IMR-90 (cell line): ENCODE data around the gene ACOXL. TPM values are rescaled to one million over a fixed set of nuclear protein-coding genes. Genes with fewer than 3 reads are reported as not detected.

ENCODE experiments used
- ATAC-seq: fragments of 200-7000 bp; cut with Tn5 transposase; 2 replicates; pipeline ENCODE4 v1.9.1; 2020; ENCODE audit warnings: low read depth, mild to moderate bottlenecking, moderate library complexity
- BruUV-seq: library from RNA; stranded (reverse); fragments of 400-500 nt; replicated peaks from 2 replicates; lab custom pipeline; 2021; lab: Mats Ljungman, UMichigan
- CTCF ChIA-PET: fragments of 300-600 bp; formaldehyde crosslinking; extraction: SDS; loops from one replicate; lab custom pipeline; 2021; ENCODE audit warnings: antibody characterized with exemption; lab: Yijun Ruan, JAX
- POLR2A ChIA-PET: fragments of 300-600 bp; sonication (Branson Sonifier 250); formaldehyde crosslinking; loops from one replicate; lab custom pipeline; 2022; ENCODE audit warnings: antibody characterized with exemption; ENCODE audit not compliant: unreplicated experiment; lab: Charles Lee
- DNase-seq: peaks from one replicate; pipeline ENCODE4 v3.0.0; 2013
- H2AFZ ChIP-seq: replicated peaks from 2 replicates; pipeline ENCODE3; 2013; ENCODE audit warnings: low read length, mild to moderate bottlenecking; ENCODE audit not compliant: poor library complexity
- H2AK5ac ChIP-seq: 2 replicates; pipeline ENCODE4 v1.6.1; 2013; ENCODE audit warnings: low read depth, low read length, inconsistent platforms
- H2AK9ac ChIP-seq: replicated peaks from 2 replicates; pipeline ENCODE3; 2013; ENCODE audit warnings: mild to moderate bottlenecking, low read depth, low read length, moderate library complexity; ENCODE audit not compliant: poor library complexity
- H2BK120ac ChIP-seq: 2 replicates; pipeline ENCODE4 v1.6.1; 2013; ENCODE audit warnings: low read depth, low read length, inconsistent platforms
- H2BK15ac ChIP-seq: 3 replicates; pipeline ENCODE4 v1.6.1; 2013; ENCODE audit warnings: low read depth, low read length, inconsistent platforms
- H2BK20ac ChIP-seq: 2 replicates; pipeline ENCODE4 v1.6.1; 2013; ENCODE audit warnings: low read depth, mild to moderate bottlenecking, inconsistent platforms, low read length, moderate library complexity
- H2BK5ac ChIP-seq: 2 replicates; pipeline ENCODE4 v1.6.1; 2013; ENCODE audit warnings: mild to moderate bottlenecking, low read depth, low read length, inconsistent platforms; ENCODE audit not compliant: poor library complexity, severe bottlenecking
- H3K14ac ChIP-seq: replicated peaks from 2 replicates; pipeline ENCODE4 v1.6.1; 2013; ENCODE audit warnings: low read depth, low read length, inconsistent platforms
- H3K18ac ChIP-seq: 2 replicates; pipeline ENCODE4 v1.6.1; 2013; ENCODE audit warnings: low read depth, low read length, control low read depth
- H3K23ac ChIP-seq: 2 replicates; pipeline ENCODE4 v1.6.1; 2013; ENCODE audit warnings: low read depth, low read length, inconsistent platforms
- H3K27ac ChIP-seq: 2 replicates; pipeline ENCODE4 v1.5.1; 2013; ENCODE audit warnings: mild to moderate bottlenecking, control low read depth, low read length; ENCODE audit not compliant: insufficient read depth
- H3K27me3 ChIP-seq: 2 replicates; pipeline ENCODE4 v1.6.1; 2013; ENCODE audit warnings: low read length; ENCODE audit not compliant: control insufficient read depth, insufficient read depth
- H3K36me3 ChIP-seq: 2 replicates; pipeline ENCODE4 v1.6.1; 2013; ENCODE audit warnings: low read length, mixed read lengths; ENCODE audit not compliant: control insufficient read depth, insufficient read depth
- H3K4ac ChIP-seq: 2 replicates; pipeline ENCODE4 v1.6.1; 2013; ENCODE audit warnings: low read depth, low read length, inconsistent platforms
- H3K4me1 ChIP-seq: 2 replicates; pipeline ENCODE4 v1.6.1; 2013; ENCODE audit warnings: low read length, mixed read lengths; ENCODE audit not compliant: control insufficient read depth, insufficient read depth
- H3K4me2 ChIP-seq: 2 replicates; pipeline ENCODE4 v1.6.1; 2013; ENCODE audit warnings: low read depth, mild to moderate bottlenecking, control low read depth, low read length, moderate library complexity
- H3K4me3 ChIP-seq: 2 replicates; pipeline ENCODE4 v1.5.1; 2013; ENCODE audit warnings: low read depth, mild to moderate bottlenecking, control low read depth, low read length, moderate library complexity; ENCODE audit not compliant: insufficient read depth
- H3K56ac ChIP-seq: 2 replicates; pipeline ENCODE4 v1.6.1; 2013; ENCODE audit warnings: low read length, inconsistent platforms; ENCODE audit not compliant: insufficient read depth; ENCODE audit errors: extremely low read depth
- H3K79me1 ChIP-seq, 2 experiments: 2 replicates each; pipeline ENCODE4 v1.6.1; 2013; ENCODE audit warnings: low read length in 2 of 2, inconsistent platforms in 1 of 2, low read depth in 1 of 2
- H3K9ac ChIP-seq: 2 replicates; pipeline ENCODE4 v1.6.1; 2013; ENCODE audit warnings: low read depth, low read length, control low read depth
- H3K9me1 ChIP-seq: 2 replicates; pipeline ENCODE4 v1.6.1; 2013; ENCODE audit warnings: low read length, inconsistent platforms; ENCODE audit not compliant: insufficient read depth
- H3K9me3 ChIP-seq: 2 replicates; pipeline ENCODE4 v1.6.1; 2013; ENCODE audit warnings: low read length; ENCODE audit not compliant: control insufficient read depth, insufficient read depth
- H4K20me1 ChIP-seq: 2 replicates; pipeline ENCODE4 v1.6.1; 2013; ENCODE audit warnings: low read length, inconsistent platforms; ENCODE audit not compliant: insufficient read depth
- H4K5ac ChIP-seq: 2 replicates; pipeline ENCODE4 v1.6.1; 2013; ENCODE audit warnings: mild to moderate bottlenecking, low read depth, low read length, control low read depth
- H4K8ac ChIP-seq, 2 experiments: 2 replicates each; pipeline ENCODE4 v1.6.1; 2013; ENCODE audit warnings: low read depth in 2 of 2, low read length in 2 of 2, control low read depth in 1 of 2, inconsistent platforms in 1 of 2
- H4K91ac ChIP-seq: 2 replicates; pipeline ENCODE4 v1.6.1; 2013; ENCODE audit warnings: low read depth, low read length, inconsistent platforms; ENCODE audit not compliant: insufficient read depth
- BHLHE40 ChIP-seq: fragments of 150-350 bp; IDR thresholded peaks from 2 replicates; pipeline ENCODE4 v1.6.1; 2016; ENCODE audit warnings: mild to moderate bottlenecking, low read depth, low read length
- CEBPB ChIP-seq: IDR thresholded peaks from 2 replicates; pipeline ENCODE4 v1.6.1; 2012; ENCODE audit warnings: low read depth, low read length, improper control_type of control experiment
- CHD1 ChIP-seq: IDR thresholded peaks from 2 replicates; pipeline ENCODE4 v1.6.1; 2012; ENCODE audit warnings: low read depth, low read length, improper control_type of control experiment
- MAFK ChIP-seq: IDR thresholded peaks from 2 replicates; pipeline ENCODE4 v1.6.1; 2012; ENCODE audit warnings: low read depth, low read length, improper control_type of control experiment
- MAZ ChIP-seq: IDR thresholded peaks from 2 replicates; pipeline ENCODE4 v1.6.1; 2012; ENCODE audit warnings: low read depth, mild to moderate bottlenecking, low read length, improper control_type of control experiment, moderate library complexity, borderline replicate concordance
- MXI1 ChIP-seq: IDR thresholded peaks from 2 replicates; pipeline ENCODE4 v1.6.1; 2012; ENCODE audit warnings: low read depth, mild to moderate bottlenecking, low read length, moderate library complexity, borderline replicate concordance
- NFE2L2 ChIP-seq: fragments of 150-350 bp; IDR thresholded peaks from 2 replicates; pipeline ENCODE4 v1.6.1; 2016; ENCODE audit warnings: low read depth, mild to moderate bottlenecking, low read length
- POLR2A ChIP-seq: IDR thresholded peaks from 2 replicates; pipeline ENCODE4 v1.6.1; 2012; ENCODE audit warnings: mild to moderate bottlenecking, low read depth, low read length
- RAD21 ChIP-seq: IDR thresholded peaks from 2 replicates; pipeline ENCODE4 v1.6.1; 2012; ENCODE audit warnings: low read length, improper control_type of control experiment
- RCOR1 ChIP-seq: IDR thresholded peaks from 2 replicates; pipeline ENCODE4 v1.6.1; 2012; ENCODE audit warnings: mild to moderate bottlenecking, low read length, improper control_type of control experiment; ENCODE audit not compliant: insufficient replicate concordance
- RFX5 ChIP-seq: IDR thresholded peaks from 2 replicates; pipeline ENCODE4 v1.8.0; 2012; ENCODE audit warnings: low read depth, mild to moderate bottlenecking, low read length, moderate library complexity
- SMC3 ChIP-seq: fragments of 150-350 bp; IDR thresholded peaks from 2 replicates; pipeline ENCODE4 v1.6.1; 2016; ENCODE audit warnings: low read depth, mild to moderate bottlenecking, antibody characterized with exemption, low read length, moderate library complexity
- WGBS, 2 experiments: methylation state at CpG; one replicate each; pipeline versions ENCODE4 v1.1.5 to v1.1.7; 2013; ENCODE audit warnings: missing lambda C conversion rate in 2 of 2; ENCODE audit not compliant: insufficient read length in 1 of 2; ENCODE audit errors: extremely low coverage in 2 of 2; 5-methylcytosine and 5-hydroxymethylcytosine counted together
- dilution Hi-C: fragments of 300-500 bp; cut with HindIII; formaldehyde crosslinking; loops from one replicate; pipeline ENCODE4 v1.14.3; 2018; ENCODE audit warnings: low sequenced_read_pairs; ENCODE audit not compliant: unreplicated experiment
- in situ Hi-C: fragments of 300-500 bp; cut with MboI; formaldehyde crosslinking; loops from 3 replicates; pipeline ENCODE4 v1.14.3; 2019; ENCODE audit warnings: low sequenced_read_pairs, inconsistent platforms, mixed read lengths
- intact Hi-C: fragments of 100-400 bp; cut with micrococcal nuclease; formaldehyde crosslinking; loops from 2 replicates; pipeline ENCODE4 v1.10.0; 2022
- polyA plus RNA-seq, 3 experiments: library from polyadenylated mRNA; depleted of rRNA; stranded (reverse); fragments of >200 nt; gene quantifications; 2 replicates each; pipeline ENCODE4 v1.2.3, GENCODE V29; 2012; ENCODE audit warnings: low replicate concordance in 1 of 3
- total RNA-seq: library from RNA; depleted of rRNA; stranded (reverse); fragments of >200 nt; gene quantifications from 2 replicates; pipeline ENCODE4 v1.2.3, GENCODE V29; 2012
- TF ChIP-seq, protein P1 (sequence below): fragments of 150-350 bp; IDR thresholded peaks from 2 replicates; pipeline ENCODE4 v1.6.1; 2017; ENCODE audit warnings: mild to moderate bottlenecking, antibody characterized with exemption, low read length, low read depth
- TF ChIP-seq, protein P2 (sequence below): fragments of 150-350 bp; IDR thresholded peaks from 2 replicates; pipeline ENCODE4 v1.6.1; 2016; ENCODE audit warnings: low read depth, mild to moderate bottlenecking, low read length, moderate library complexity, borderline replicate concordance
- TF ChIP-seq, protein P3 (sequence below): conservative IDR thresholded peaks from 2 replicates; pipeline ENCODE4 v1.5.1; 2012; ENCODE audit warnings: mild to moderate bottlenecking, low read depth, low read length, improper control_type of control experiment

The ACOXL gene
- total and polyA plus RNA-seq, 2 of the 4 experiments (the other 2 are of a cell fraction) = not detected

DNA sequence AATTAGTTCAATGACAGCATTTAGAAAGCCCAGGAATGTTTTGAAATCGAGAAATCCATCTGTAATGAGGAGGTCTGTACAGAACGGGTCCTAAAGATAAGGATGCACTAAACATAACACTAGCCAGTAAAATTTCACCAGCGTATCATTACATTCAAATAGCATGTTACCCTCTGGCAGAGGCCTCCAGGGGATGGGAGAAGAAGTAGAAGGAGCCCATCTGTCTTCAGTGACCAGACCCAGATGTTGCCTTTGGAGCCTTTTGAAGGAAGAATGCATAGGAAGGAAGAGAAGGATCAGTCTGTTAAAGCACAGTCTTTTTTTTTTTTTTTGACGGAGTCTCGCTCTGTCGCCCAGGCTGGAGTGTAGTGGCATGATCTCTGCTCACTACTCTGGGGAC is 302.2 kb downstream of the ACOXL start:
- H4K5ac ChIP-seq = no peak overlapping the region
- H3K9me3 ChIP-seq = no peaks in the 10 kb centered on the region
- no peak overlapping the region for H4K8ac ChIP-seq
- no peak overlapping the region for H2BK20ac ChIP-seq
- no peak overlapping the region for H3K56ac ChIP-seq
- no peak overlapping the region for H3K18ac ChIP-seq
- no peak overlapping the region for H3K4me2 ChIP-seq
- no peak overlapping the region for H2AK9ac ChIP-seq
- no peak overlapping the region for H2AK5ac ChIP-seq
- DNase-seq (no peak), ATAC-seq (no peak)
- H2BK15ac ChIP-seq = no peak overlapping the region
- no peak overlapping the region for H2AFZ ChIP-seq
- ChIA-PET CTCF (no interaction called here), POLR2A (no interaction called here)
- no peak overlapping the region for H3K14ac ChIP-seq
- no peaks in the 10 kb centered on the region for H3K79me1 ChIP-seq
- in situ Hi-C loops (no loop called here), dilution Hi-C loops (no loop called here), intact Hi-C loops (no loop called here)
- H3K27ac ChIP-seq = no peak overlapping the region
- H2BK5ac ChIP-seq = no peak overlapping the region
- TF ChIP-seq SMC3 (no peak), RAD21 (no peak), BHLHE40 (no peak), RCOR1 (no peak), MAFK (no peak), CEBPB (no peak), MAZ (no peak), MXI1 (no peak), CHD1 (no peak), RFX5 (no peak), POLR2A (no peak), NFE2L2 (no peak)
- TF ChIP-seq, protein P1, sequence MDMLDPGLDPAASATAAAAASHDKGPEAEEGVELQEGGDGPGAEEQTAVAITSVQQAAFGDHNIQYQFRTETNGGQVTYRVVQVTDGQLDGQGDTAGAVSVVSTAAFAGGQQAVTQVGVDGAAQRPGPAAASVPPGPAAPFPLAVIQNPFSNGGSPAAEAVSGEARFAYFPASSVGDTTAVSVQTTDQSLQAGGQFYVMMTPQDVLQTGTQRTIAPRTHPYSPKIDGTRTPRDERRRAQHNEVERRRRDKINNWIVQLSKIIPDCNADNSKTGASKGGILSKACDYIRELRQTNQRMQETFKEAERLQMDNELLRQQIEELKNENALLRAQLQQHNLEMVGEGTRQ = no peak
- TF ChIP-seq, protein P2, sequence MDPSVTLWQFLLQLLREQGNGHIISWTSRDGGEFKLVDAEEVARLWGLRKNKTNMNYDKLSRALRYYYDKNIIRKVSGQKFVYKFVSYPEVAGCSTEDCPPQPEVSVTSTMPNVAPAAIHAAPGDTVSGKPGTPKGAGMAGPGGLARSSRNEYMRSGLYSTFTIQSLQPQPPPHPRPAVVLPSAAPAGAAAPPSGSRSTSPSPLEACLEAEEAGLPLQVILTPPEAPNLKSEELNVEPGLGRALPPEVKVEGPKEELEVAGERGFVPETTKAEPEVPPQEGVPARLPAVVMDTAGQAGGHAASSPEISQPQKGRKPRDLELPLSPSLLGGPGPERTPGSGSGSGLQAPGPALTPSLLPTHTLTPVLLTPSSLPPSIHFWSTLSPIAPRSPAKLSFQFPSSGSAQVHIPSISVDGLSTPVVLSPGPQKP = no peak
- TF ChIP-seq, protein P3, sequence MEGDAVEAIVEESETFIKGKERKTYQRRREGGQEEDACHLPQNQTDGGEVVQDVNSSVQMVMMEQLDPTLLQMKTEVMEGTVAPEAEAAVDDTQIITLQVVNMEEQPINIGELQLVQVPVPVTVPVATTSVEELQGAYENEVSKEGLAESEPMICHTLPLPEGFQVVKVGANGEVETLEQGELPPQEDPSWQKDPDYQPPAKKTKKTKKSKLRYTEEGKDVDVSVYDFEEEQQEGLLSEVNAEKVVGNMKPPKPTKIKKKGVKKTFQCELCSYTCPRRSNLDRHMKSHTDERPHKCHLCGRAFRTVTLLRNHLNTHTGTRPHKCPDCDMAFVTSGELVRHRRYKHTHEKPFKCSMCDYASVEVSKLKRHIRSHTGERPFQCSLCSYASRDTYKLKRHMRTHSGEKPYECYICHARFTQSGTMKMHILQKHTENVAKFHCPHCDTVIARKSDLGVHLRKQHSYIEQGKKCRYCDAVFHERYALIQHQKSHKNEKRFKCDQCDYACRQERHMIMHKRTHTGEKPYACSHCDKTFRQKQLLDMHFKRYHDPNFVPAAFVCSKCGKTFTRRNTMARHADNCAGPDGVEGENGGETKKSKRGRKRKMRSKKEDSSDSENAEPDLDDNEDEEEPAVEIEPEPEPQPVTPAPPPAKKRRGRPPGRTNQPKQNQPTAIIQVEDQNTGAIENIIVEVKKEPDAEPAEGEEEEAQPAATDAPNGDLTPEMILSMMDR = no peak
- no peak overlapping the region for H3K9ac ChIP-seq
- no peak overlapping the region for H3K4me3 ChIP-seq
- no CpG with 5 or more reads among the region's 6 CpGs for WGBS, 2 experiments
- no peak overlapping the region for H3K23ac ChIP-seq
- peaks cover 57% of the 10 kb centered on the region for H3K27me3 ChIP-seq
- no peaks in the 10 kb centered on the region for H3K36me3 ChIP-seq
- no peaks in the 10 kb centered on the region for H4K20me1 ChIP-seq
- H3K4me1 ChIP-seq = no peaks in the 10 kb centered on the region; the same call in 1 of the 2 replicates
- no peaks in the 10 kb centered on the region for H3K9me1 ChIP-seq
- BruUV-seq = no TSS peak
- H4K91ac ChIP-seq = no peak overlapping the region
- H2BK120ac ChIP-seq = no peak overlapping the region
- no peak overlapping the region for H3K4ac ChIP-seq
